ENCODE measurements around the gene CAPZA2. TPM values are rescaled to one million over a fixed set of nuclear protein-coding genes. Genes with fewer than 3 reads are reported as not detected.

The CAPZA2 gene
- total RNA-seq, 2 experiments from 2014 or later, result 152 to 155 TPM

DNA sequence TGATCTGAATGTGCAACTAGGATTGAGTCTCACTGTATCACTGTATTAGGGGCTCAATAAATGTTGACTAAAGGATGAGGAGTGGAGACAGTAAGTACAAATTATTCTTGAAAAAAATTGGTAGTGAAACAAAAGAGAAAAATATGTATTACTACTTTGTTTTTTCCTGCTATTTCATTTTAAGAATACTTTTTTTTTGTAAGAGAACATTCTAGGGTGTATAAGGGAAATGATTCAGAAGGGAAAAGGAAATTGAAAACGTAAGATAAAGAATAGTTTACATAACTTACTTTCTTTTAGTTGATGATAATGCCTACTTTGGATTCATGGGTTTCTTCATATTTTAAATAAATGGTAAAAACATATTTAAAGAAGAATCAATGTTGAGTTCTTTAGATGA, 9.6 kb downstream of the CAPZA2 start:
- DNase-seq, result no peak
- Mint-ChIP-seq H3K27me3 (no peaks in the 10 kb centered on the region), H3K27ac (no peak overlapping the region), H3K4me1 (peaks cover 48% of the 10 kb centered on the region), H3K4me3 (no peak overlapping the region), H3K36me3 (ENCODE audit: low read depth) (peaks cover 27% of the 10 kb centered on the region), H3K9me3 (no peaks in the 10 kb centered on the region)
- ChIA-PET POLR2A (no interaction called here), CTCF (no interaction called here)

DNA sequence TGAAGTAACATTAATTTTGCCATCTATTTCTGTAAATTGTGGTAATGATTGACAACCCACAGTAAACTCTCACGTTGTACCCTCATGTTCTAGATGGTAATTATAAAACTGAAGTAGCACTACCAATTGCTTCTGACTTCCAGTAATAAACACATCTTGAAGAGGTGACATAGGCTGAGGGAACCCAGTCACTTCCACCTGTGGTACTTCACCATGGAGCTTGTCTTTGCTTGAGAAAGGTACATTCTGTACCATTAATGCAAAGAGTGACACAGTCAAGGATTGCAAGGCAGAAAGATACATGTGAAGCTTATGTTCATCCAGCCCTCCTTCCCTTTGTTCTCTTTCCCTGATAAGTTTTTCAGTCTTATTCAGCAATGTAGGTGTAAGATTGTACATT, 11.2 kb downstream of the CAPZA2 start:
- Mint-ChIP-seq H3K27ac (no peak overlapping the region), H3K9me3 (no peaks in the 10 kb centered on the region), H3K36me3 (ENCODE audit: low read depth) (peaks cover 23% of the 10 kb centered on the region), H3K4me3 (no peak overlapping the region), H3K27me3 (no peaks in the 10 kb centered on the region), H3K4me1 (peaks cover 42% of the 10 kb centered on the region)
- ChIA-PET CTCF (no interaction called here), POLR2A (interaction anchor here (0.5 to 1.9 kb wide), 3 partner anchors 9 to 51 kb away, joined by 3 to 6 read pairs (median 3); no protein-coding TSS in a partner anchor)
- no peak for DNase-seq

DNA sequence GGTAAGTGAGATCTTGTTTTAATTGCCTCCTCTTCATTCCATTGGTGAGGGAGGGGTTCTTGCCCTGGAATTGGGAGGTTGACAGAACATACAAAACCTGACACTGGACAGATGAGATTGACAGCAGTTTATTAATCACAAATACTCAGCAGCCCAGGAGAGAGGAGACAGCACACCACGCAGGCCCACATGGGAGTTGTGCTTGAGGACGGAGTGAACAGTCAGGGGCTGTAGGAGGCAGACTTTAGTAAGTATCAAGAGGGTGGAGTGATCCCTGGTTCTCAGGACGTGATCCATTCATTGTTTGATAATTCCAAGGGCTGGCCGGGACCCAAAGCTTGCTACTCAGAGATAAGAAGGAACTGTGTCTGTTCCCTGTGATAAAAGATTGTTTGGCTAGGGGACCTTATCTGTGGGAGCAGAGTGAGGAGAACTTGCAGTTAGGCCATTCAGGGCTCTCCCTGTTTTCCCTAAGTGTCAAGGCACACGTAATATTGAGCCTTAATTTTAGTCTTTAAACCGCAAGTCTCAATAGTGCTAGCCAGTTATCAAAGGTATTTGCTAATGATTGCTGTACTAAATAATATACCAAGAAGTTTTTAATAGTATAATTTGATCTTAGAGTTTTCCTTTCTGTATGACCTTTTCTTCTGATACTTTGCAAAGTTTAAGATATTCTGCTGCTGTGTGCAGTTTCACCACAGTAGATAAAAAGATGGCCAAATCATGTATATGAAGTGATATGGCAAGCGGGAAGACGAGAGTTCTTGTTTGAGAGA, 14.5 kb downstream of the CAPZA2 start:
- Mint-ChIP-seq H3K36me3 (ENCODE audit: low read depth) (peaks cover 22% of the 10 kb centered on the region), H3K4me3 (no peak overlapping the region), H3K4me1 (peaks cover 25% of the 10 kb centered on the region), H3K9me3 (no peaks in the 10 kb centered on the region), H3K27ac (no peak overlapping the region), H3K27me3 (no peaks in the 10 kb centered on the region)
- POLR2A ChIA-PET, result no interaction called here
- CTCF ChIA-PET, result no interaction called here
- no peak for DNase-seq

DNA sequence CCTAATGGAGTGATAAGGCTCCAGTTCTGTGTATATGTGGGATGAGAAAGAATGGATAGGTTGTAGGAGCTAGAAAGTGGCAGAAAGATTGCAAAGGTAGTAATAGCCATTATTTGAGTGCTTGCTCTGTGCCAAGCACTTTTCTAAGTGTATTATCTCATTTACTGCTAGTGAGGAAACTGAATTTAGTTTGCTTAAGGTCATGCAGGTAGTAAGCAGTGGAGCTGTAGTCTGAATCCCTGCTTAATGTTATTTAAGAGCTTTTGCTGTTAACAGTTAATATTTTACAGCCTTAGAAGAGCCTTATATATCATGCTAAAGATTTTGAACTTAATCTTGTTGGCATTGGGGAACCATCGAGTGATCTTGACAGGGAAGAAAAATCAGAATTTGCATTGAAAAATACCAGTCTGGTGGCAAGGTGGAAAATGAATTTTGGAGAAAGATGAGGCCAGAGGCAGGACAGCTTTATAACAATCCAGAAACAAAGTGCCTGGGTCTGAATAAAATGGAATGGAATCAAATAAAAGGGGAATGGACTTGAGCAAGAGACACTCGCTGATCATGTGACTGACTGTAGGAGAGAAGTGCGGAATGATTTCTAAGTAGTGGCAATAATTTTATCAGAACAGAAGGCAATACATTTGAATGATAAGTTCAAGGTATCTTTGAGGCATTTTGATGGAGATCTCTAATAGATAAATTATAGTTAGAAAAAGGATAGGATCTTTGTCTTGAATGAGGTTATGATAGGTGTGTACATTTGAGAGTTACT, 15.2 kb downstream of the CAPZA2 start:
- peaks cover 21% of the 10 kb centered on the region for H3K4me1 Mint-ChIP-seq
- H3K36me3 Mint-ChIP-seq (ENCODE audit: low read depth), result peaks cover 24% of the 10 kb centered on the region
- ChIA-PET POLR2A (no interaction called here), CTCF (no interaction called here)
- no peak overlapping the region for H3K4me3 Mint-ChIP-seq
- no peaks in the 10 kb centered on the region for H3K27me3 Mint-ChIP-seq
- no peak for DNase-seq
- no peak overlapping the region for H3K27ac Mint-ChIP-seq
- no peaks in the 10 kb centered on the region for H3K9me3 Mint-ChIP-seq

DNA sequence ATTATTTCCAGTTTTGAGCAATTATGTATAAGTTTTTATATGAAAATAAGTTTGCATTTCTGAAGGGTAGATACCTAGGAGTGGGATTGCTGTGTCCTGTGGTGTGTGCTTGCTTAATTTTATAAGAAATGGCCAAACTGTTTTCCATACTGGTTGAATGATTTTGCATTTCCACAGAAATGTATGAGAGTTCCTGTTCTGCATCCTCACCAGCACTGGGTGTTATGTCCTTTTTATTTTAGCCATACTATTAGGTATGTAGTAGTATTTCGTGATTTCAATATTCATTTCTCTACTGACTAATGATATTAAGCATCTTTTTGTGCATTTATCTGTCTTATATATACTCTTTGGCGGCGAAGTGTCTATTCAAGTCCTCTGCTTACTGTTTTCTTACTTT, 22.3 kb downstream of the CAPZA2 start:
- Mint-ChIP-seq H3K27me3 (no peaks in the 10 kb centered on the region), H3K9me3 (peaks cover 3% of the 10 kb centered on the region), H3K4me1 (peaks cover 3% of the 10 kb centered on the region), H3K36me3 (ENCODE audit: low read depth) (peaks cover 50% of the 10 kb centered on the region), H3K4me3 (no peak overlapping the region), H3K27ac (no peak overlapping the region)
- ChIA-PET POLR2A (no interaction called here), CTCF (no interaction called here)
- DNase-seq, result no peak

DNA sequence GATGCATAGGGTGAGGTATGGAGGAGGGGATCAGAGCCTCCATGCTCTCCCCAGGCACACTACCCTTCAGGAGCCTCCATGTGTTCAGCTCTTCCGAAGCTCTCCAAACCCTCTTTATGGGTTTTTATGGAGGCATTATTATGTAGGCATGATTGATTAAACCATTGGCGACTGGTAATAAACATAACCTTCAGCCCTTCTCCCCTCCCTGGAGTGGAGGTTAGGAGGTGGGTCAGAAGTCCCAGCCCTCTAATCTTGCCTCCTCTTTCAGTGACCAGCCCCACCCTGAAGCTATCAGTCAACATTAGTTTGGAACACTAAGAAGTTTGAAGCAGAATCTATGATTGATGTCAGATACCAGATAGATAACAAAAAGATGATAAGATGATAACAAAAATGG, 23.3 kb downstream of the CAPZA2 start:
- DNase-seq, result no peak
- ChIA-PET POLR2A (no interaction called here), CTCF (no interaction called here)
- Mint-ChIP-seq H3K9me3 (peaks cover 3% of the 10 kb centered on the region), H3K4me1 (peaks cover 3% of the 10 kb centered on the region), H3K27me3 (no peaks in the 10 kb centered on the region), H3K27ac (no peak overlapping the region), H3K4me3 (no peak overlapping the region), H3K36me3 (ENCODE audit: low read depth) (peaks cover 56% of the 10 kb centered on the region)

DNA sequence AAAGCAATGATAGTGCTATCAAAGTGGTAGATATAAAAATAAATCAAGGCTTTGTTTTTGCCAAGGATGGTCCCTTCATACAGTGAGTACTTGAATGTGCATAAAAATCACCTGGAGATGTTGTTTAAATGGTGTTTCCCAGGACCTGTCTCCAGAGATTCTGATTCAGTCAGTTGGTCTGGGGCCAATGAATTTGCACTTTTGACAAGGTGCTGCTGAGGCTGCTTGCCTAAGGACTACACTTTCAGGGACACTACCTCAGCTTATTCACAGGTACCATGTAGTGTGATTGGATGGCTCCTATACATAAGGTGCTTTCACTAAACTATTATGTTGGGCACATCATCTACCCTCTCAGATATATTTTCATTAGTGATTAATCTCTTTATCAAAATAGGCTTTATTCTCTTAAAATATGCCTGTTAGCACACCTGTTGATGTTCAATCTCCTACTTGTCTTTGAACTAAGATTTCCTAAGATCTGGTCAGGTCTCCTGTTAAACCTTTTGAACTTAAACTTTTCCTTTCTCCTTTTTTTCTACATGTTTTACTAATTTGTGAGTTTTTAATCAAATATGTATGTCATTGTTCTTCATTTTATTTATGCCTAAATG, 24.3 kb downstream of the CAPZA2 start:
- no peaks in the 10 kb centered on the region for H3K27me3 Mint-ChIP-seq
- peaks cover 3% of the 10 kb centered on the region for H3K9me3 Mint-ChIP-seq
- CTCF ChIA-PET, result no interaction called here
- POLR2A ChIA-PET, result no interaction called here
- peaks cover 55% of the 10 kb centered on the region for H3K36me3 Mint-ChIP-seq (ENCODE audit: low read depth)
- H3K4me3 Mint-ChIP-seq, result no peak overlapping the region
- DNase-seq, result no peak
- H3K4me1 Mint-ChIP-seq, result peaks cover 3% of the 10 kb centered on the region
- H3K27ac Mint-ChIP-seq, result no peak overlapping the region

DNA sequence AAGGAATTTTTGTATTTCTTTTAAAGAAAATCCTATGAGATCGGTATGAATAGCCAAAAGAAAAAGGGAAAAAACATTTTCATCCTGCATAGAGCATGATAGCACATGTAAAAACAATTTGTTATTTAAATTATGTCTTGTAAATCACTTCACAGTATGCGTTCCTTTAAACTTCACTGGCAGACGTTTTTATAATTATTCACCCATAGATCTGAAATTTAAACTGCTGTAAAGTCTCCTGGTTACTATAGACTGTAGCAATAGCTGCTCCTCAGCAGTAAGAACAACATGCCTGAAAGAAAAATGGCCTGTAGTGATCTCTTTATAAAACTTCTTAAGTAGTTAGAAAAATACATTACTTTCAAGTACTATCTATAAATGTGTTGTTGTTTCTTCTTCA, 26.5 kb downstream of the CAPZA2 start:
- ChIA-PET CTCF (no interaction called here), POLR2A (no interaction called here)
- Mint-ChIP-seq H3K4me3 (no peak overlapping the region), H3K27me3 (no peaks in the 10 kb centered on the region), H3K36me3 (ENCODE audit: low read depth) (peaks cover 63% of the 10 kb centered on the region), H3K9me3 (peaks cover 3% of the 10 kb centered on the region), H3K4me1 (no peaks in the 10 kb centered on the region), H3K27ac (no peak overlapping the region)
- no peak for DNase-seq

DNA sequence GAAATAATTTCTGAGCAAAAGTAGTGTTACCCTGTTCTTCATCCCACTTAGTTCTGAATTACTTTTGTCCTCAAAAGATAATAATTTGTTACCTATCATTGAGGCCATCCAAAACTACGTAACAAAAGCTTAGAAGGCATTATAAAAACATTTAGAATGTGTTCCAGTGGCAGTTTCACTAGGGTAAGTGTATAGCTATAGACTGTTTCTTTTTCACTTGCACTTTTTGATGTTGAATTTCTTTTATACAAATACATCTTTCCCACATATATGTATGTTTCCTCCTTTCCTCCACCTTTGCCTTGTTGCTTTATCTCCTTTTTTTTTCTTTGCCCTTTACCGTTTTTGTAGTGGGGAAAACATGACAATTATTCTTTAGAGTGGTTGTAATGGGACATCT, 33.5 kb downstream of the CAPZA2 start:
- Mint-ChIP-seq H3K9me3 (no peaks in the 10 kb centered on the region), H3K27me3 (no peaks in the 10 kb centered on the region), H3K27ac (no peak overlapping the region), H3K4me1 (no peaks in the 10 kb centered on the region), H3K4me3 (no peak overlapping the region), H3K36me3 (ENCODE audit: low read depth) (peaks cover 50% of the 10 kb centered on the region)
- DNase-seq, result no peak
- POLR2A ChIA-PET, result no interaction called here
- CTCF ChIA-PET, result no interaction called here

DNA sequence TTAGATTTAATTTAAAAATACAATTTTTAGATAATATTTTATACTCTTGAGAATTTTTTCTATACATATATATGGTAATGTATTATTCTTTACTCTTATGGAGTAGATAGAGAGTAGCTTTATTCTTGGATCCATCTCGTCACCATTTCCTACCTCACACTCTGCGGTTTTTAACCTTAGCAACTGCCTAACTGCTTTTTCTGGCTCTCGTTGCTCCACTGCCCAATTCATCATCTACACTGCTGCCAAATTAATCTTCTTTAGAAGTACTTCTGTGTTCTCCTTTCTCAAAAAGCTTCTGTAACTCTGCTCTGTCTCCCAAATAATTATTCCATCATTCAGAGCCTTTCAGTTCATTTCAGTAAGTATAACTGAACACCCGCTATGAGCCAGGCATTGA, 35.3 kb downstream of the CAPZA2 start:
- ChIA-PET CTCF (interaction anchor here (1.4 kb wide), 1 partner anchor 35 kb away, joined by 3 read pairs; no protein-coding TSS in a partner anchor), POLR2A (no interaction called here)

DNA sequence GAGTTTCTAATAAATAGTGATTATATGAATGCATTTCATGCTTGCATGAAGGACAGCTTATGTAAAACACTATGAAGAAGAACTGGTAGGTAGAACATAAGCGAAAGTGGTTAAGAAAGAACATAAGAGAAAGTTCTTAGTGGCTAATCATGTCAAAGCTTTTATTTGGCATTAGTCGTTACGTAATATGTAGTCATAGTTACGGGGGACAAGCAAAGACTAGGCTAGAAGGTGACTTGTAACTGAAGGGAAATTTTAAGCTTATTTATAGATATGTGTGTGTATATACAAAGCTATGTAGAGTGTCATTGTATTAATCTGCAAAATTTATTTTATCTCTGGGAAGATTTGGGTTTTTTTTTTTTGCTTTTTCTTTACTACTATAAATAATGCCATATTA, 36.9 kb downstream of the CAPZA2 start:
- Mint-ChIP-seq H3K4me3 (no peak overlapping the region), H3K27me3 (no peaks in the 10 kb centered on the region), H3K36me3 (ENCODE audit: low read depth) (peaks cover 52% of the 10 kb centered on the region), H3K9me3 (no peaks in the 10 kb centered on the region), H3K4me1 (no peaks in the 10 kb centered on the region), H3K27ac (no peak overlapping the region)
- POLR2A ChIA-PET, result no interaction called here
- CTCF ChIA-PET, result no interaction called here
- no peak for DNase-seq

More for the DNA sequence above, 35.3 kb downstream of the CAPZA2 start:
- H3K4me3 Mint-ChIP-seq, result no peak overlapping the region
- H3K27me3 Mint-ChIP-seq, result no peaks in the 10 kb centered on the region
- no peak for DNase-seq
- no peaks in the 10 kb centered on the region for H3K9me3 Mint-ChIP-seq
- H3K36me3 Mint-ChIP-seq (ENCODE audit: low read depth), result peaks cover 49% of the 10 kb centered on the region
- no peak overlapping the region for H3K27ac Mint-ChIP-seq
- H3K4me1 Mint-ChIP-seq, result no peaks in the 10 kb centered on the region

DNA sequence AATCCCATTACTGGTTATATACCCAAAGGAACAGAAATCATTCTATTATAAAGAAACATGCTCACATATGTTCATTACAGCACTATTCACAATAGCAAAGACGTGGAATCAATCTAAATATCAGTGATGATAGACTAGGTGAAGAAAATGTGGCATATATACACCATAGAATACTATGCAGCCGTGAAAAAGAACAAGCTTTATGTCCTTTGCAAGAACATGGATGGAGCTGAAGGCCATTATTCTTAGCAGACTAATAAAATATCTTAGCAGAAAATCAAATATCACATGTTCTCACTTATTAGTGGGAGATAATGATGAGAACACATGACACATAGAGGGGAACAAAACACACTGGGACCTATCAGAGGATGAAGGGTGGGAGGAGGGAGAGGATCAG, 38.8 kb downstream of the CAPZA2 start:
- DNase-seq, result no peak
- no peaks in the 10 kb centered on the region for H3K27me3 Mint-ChIP-seq
- CTCF ChIA-PET, result no interaction called here
- POLR2A ChIA-PET, result no interaction called here
- H3K27ac Mint-ChIP-seq, result no peak overlapping the region
- H3K4me3 Mint-ChIP-seq, result no peak overlapping the region
- no peaks in the 10 kb centered on the region for H3K9me3 Mint-ChIP-seq
- no peaks in the 10 kb centered on the region for H3K4me1 Mint-ChIP-seq
- peaks cover 56% of the 10 kb centered on the region for H3K36me3 Mint-ChIP-seq (ENCODE audit: low read depth)

DNA sequence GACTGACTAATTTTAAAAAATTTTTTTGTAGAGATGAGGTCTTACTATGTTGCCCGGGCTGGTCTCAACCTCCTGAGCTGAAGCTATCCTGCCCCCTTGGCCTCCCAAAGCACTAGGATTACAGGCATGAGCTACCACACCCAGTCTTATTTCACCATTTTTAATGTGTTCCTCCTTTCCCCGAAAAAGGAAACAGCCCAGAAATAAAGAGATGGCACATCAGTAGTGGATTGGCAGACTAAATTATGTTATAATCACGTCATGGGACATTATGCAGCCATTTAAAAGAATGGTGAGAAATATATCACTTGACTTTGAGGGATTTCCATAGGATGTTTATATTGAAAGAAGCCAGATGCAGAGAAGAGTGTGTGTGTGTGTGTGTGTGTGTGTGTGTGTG, 40.5 kb downstream of the CAPZA2 start:
- no peaks in the 10 kb centered on the region for H3K4me1 Mint-ChIP-seq
- CTCF ChIA-PET, result no interaction called here
- DNase-seq, result no peak
- POLR2A ChIA-PET, result no interaction called here
- no peak overlapping the region for H3K4me3 Mint-ChIP-seq
- no peaks in the 10 kb centered on the region for H3K9me3 Mint-ChIP-seq
- peaks cover 52% of the 10 kb centered on the region for H3K36me3 Mint-ChIP-seq (ENCODE audit: low read depth)
- no peaks in the 10 kb centered on the region for H3K27me3 Mint-ChIP-seq
- no peak overlapping the region for H3K27ac Mint-ChIP-seq
